CD4-positive, alpha-beta T cell treated with Interleukin-6 for 4 hours (primary cell): ENCODE data around the gene MRPS23.

Experiments
- DNase-seq: peaks from one replicate; pipeline ENCODE4 v3.0.0-alpha.2; 2020; ENCODE audit warnings: mixed read lengths

The MRPS23 gene

GRCh38 chr17:57834146-57834741 lies 15.6 kb downstream of the MRPS23 start:
- DNase-seq, result no peak

GRCh38 chr17:57833179-57833939 lies 16.5 kb downstream of the MRPS23 start:
- DNase-seq, result peak; percentile 77

- DNase-seq, result no peak
Observed at GRCh38 chr17:57832314-57833178, 17.3 kb downstream of the MRPS23 start.

GRCh38 chr17:57830880-57831279 lies 19.0 kb downstream of the MRPS23 start:
- no peak for DNase-seq

- no peak for DNase-seq
Observed at GRCh38 chr17:57823469-57824401, 26.1 kb downstream of the MRPS23 start.

- no peak for DNase-seq
Observed at GRCh38 chr17:57819867-57820266, 30.0 kb downstream of the MRPS23 start.

GRCh38 chr17:57819285-57819684 lies 30.6 kb downstream of the MRPS23 start:
- DNase-seq, result no peak

- no peak for DNase-seq
Observed at GRCh38 chr17:57818066-57818465, 31.8 kb downstream of the MRPS23 start.

- no peak for DNase-seq
Observed at GRCh38 chr17:57817299-57817698, 32.5 kb downstream of the MRPS23 start.

GRCh38 chr17:57814421-57814820 lies 35.4 kb downstream of the MRPS23 start:
- DNase-seq, result no peak

GRCh38 chr17:57811638-57812280 lies 38.1 kb downstream of the MRPS23 start:
- DNase-seq, result no peak

GRCh38 chr17:57810721-57811637 lies 38.9 kb downstream of the MRPS23 start:
- no peak for DNase-seq

- DNase-seq, result no peak
Observed at GRCh38 chr17:57809879-57810278, 40.0 kb downstream of the MRPS23 start.

- DNase-seq, result no peak
Observed at GRCh38 chr17:57808882-57809281, 41.0 kb downstream of the MRPS23 start.

- no peak for DNase-seq
Observed at GRCh38 chr17:57806167-57806830, 43.5 kb downstream of the MRPS23 start.

GRCh38 chr17:57803021-57803420 lies 46.8 kb downstream of the MRPS23 start:
- no peak for DNase-seq

GRCh38 chr17:57801044-57801711 lies 48.7 kb downstream of the MRPS23 start:
- no peak for DNase-seq

GRCh38 chr17:57794841-57795240 lies 55.0 kb downstream of the MRPS23 start:
- no peak for DNase-seq

GRCh38 chr17:57788725-57789124 lies 61.1 kb downstream of the MRPS23 start:
- no peak for DNase-seq

GRCh38 chr17:57785022-57785421 lies 64.8 kb downstream of the MRPS23 start:
- no peak for DNase-seq
